Heart left ventricle (tissue), 13 donors: ENCODE measurements around the gene FGD4.

Source experiments
- POLR2A ChIP-seq, 2 donors: fragments of 450-650 bp; IDR thresholded peaks; one replicate each; pipeline ENCODE4 v1.6.1; 2017; ENCODE audit warnings: antibody characterized with exemption in 2 of 2, mild to moderate bottlenecking in 2 of 2, moderate library complexity in 2 of 2
- TF ChIP-seq, protein P1 (sequence below), 12 donors: fragments of 200-600 bp; sonication (generic) in 4 of 12; IDR thresholded peaks; one replicate each; pipeline versions ENCODE4 v1.5.0 to v1.8.0; 2018 to 2022; ENCODE audit warnings: antibody characterized with exemption in 12 of 12, mild to moderate bottlenecking in 5 of 12
- donor health status: ischemic (EF 13 %, LVEDD 7.1; RV severe dilation, severe dysfunction).
- donor health status: DM: no; HTN: yes; CAD: no.
- donor health status: DM: no; HTN: no; CAD: no.
- donor health status: ischemic (EF 25% LVEDD 6.9; RV normal size, moderate dysfunction).
- donor health status: ischemic (EF 25% LVEDD 5.7; RV mildly dilated, moderate dysfunction).
- donor health status: ischemic (EF 35%, LVEDD 5.7; RV mildly dilated, moderate dysfunction).
- donor health status: nonischemic (EF 11% LVEDD 7.7; RV severe dilation, severe dysfunction).
- donor health status: DM: yes; HTN: yes; CAD: no.
- donor health status: PGD.
- donor health status: ischemic (EF 29% LVEDD 5.4; RV normal size, mild dysfunction).
- donor health status: nonischemic (EF 23%, LVEDD 6.1; RV moderate dilation, normal function).

DNA sequence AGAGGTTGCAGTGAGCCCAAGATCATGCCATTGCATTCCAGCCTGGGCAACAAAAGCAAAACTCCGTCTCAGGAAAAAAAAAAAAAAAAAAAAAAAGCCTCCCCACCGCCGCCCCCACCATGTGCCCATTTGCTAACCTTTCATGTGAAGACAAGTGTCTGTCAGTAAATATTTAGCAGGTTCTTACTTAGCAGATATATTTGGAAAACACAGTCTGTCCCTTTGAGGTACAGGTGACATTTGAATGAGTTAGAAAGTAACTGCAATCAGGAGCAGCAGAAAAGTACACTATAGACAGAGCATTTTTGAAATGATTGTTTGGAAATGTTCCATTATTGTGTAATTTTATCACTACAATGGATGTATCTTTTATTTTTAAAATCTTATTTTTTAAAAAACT lies 119.7 kb downstream of the FGD4 start:
- TF ChIP-seq, protein P1, sequence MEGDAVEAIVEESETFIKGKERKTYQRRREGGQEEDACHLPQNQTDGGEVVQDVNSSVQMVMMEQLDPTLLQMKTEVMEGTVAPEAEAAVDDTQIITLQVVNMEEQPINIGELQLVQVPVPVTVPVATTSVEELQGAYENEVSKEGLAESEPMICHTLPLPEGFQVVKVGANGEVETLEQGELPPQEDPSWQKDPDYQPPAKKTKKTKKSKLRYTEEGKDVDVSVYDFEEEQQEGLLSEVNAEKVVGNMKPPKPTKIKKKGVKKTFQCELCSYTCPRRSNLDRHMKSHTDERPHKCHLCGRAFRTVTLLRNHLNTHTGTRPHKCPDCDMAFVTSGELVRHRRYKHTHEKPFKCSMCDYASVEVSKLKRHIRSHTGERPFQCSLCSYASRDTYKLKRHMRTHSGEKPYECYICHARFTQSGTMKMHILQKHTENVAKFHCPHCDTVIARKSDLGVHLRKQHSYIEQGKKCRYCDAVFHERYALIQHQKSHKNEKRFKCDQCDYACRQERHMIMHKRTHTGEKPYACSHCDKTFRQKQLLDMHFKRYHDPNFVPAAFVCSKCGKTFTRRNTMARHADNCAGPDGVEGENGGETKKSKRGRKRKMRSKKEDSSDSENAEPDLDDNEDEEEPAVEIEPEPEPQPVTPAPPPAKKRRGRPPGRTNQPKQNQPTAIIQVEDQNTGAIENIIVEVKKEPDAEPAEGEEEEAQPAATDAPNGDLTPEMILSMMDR (IDR thresholded peaks at IDR 0.05), result no peak
- TF ChIP-seq POLR2A (IDR thresholded peaks at IDR 0.05), result no peak
